ENCODE data around the gene OR14A2.
"Not testable (repeated sequence)": the region's sequence is repeated elsewhere in the genome, so short reads cannot be mapped to it uniquely, and the experiment has no call there.

OR14A2 gene

GRCh38 chr1:247721222-247721621 is 26.7 kb downstream of the OR14A2 start:
- no peaks in the 10 kb centered on the region for H3K36me3 ChIP-seq (ENCODE audit: insufficient read depth, low read length)
- H3K9me3 ChIP-seq (ENCODE audit: insufficient read depth, low read depth, low read length), result peaks cover 78% of the 10 kb centered on the region
- H3K4me3 ChIP-seq (ENCODE audit: low read length), result no peak overlapping the region
- no peak overlapping the region for H3K9ac ChIP-seq (ENCODE audit: low read depth, low read length)
- H3K27ac ChIP-seq (ENCODE audit: low read depth, low read length), result no peak overlapping the region
- H3K4me1 ChIP-seq (ENCODE audit: insufficient read depth, low read length), result no peaks in the 10 kb centered on the region
- 100% methylated on average over 3 of the region's 4 CpGs for WGBS
- no peaks in the 10 kb centered on the region for H3K27me3 ChIP-seq (ENCODE audit: insufficient read depth, low read length)

- no peak within 1 kb of the TSS for H3K27ac ChIP-seq (ENCODE audit: low read depth, low read length)
- H3K27me3 ChIP-seq (ENCODE audit: insufficient read depth, low read length), result no peaks in the 10 kb centered on the region
- H3K9ac ChIP-seq (ENCODE audit: low read depth, low read length), result no peak within 1 kb of the TSS
- 74% methylated on average over 2 of the region's 3 CpGs for WGBS
- H3K36me3 ChIP-seq (ENCODE audit: insufficient read depth, low read length), result no peaks in the 10 kb centered on the region
- peaks cover 74% of the 10 kb centered on the region for H3K9me3 ChIP-seq (ENCODE audit: insufficient read depth, low read depth, low read length)
- H3K4me1 ChIP-seq (ENCODE audit: insufficient read depth, low read length), result no peaks in the 10 kb centered on the region
- no peak within 1 kb of the TSS for H3K4me3 ChIP-seq (ENCODE audit: low read length)
Measured at GRCh38 chr1:247716546-247716945, 31.4 kb downstream of the OR14A2 start, which contains the start of gene OR6F1. Gene OR6F1 (minus strand): TSS chr1:247716646. CDS start chr1:247712755, 3,891 bp downstream.

GRCh38 chr1:247713753-247714152 is 34.2 kb downstream of the OR14A2 start:
- WGBS, result 92% methylated on average over 7 of the region's 7 CpGs
- peaks cover 65% of the 10 kb centered on the region for H3K9me3 ChIP-seq (ENCODE audit: insufficient read depth, low read depth, low read length)
- no peaks in the 10 kb centered on the region for H3K4me1 ChIP-seq (ENCODE audit: insufficient read depth, low read length)

GRCh38 chr1:247710681-247711080 is 37.3 kb downstream of the OR14A2 start:
- H3K27me3 ChIP-seq (ENCODE audit: insufficient read depth, low read length); H3K4me3 ChIP-seq (ENCODE audit: low read length); H3K36me3 ChIP-seq (ENCODE audit: insufficient read depth, low read length); H3K9ac ChIP-seq (ENCODE audit: low read depth, low read length); H3K27ac ChIP-seq (ENCODE audit: low read depth, low read length); H3K4me1 ChIP-seq (ENCODE audit: insufficient read depth, low read length): not testable (repeated sequence)
- H3K9me3 ChIP-seq (ENCODE audit: insufficient read depth, low read depth, low read length), result peaks cover 60% of the 10 kb centered on the region
- WGBS, result 88% methylated on average over 8 of the region's 8 CpGs

More at GRCh38 chr1:247713753-247714152, 34.2 kb downstream of the OR14A2 start:
- Histone ChIP-seq H3K27ac (ENCODE audit: low read depth, low read length) (no peak overlapping the region), H3K27me3 (ENCODE audit: insufficient read depth, low read length) (no peaks in the 10 kb centered on the region), H3K9ac (ENCODE audit: low read depth, low read length) (no peak overlapping the region), H3K36me3 (ENCODE audit: insufficient read depth, low read length) (no peaks in the 10 kb centered on the region), H3K4me3 (ENCODE audit: low read length) (no peak overlapping the region)

- Histone ChIP-seq H3K4me3 (ENCODE audit: low read length) (no peak overlapping the region), H3K27me3 (ENCODE audit: insufficient read depth, low read length) (no peaks in the 10 kb centered on the region), H3K9ac (ENCODE audit: low read depth, low read length) (no peak overlapping the region), H3K27ac (ENCODE audit: low read depth, low read length) (no peak overlapping the region), H3K9me3 (ENCODE audit: insufficient read depth, low read depth, low read length) (peaks cover 88% of the 10 kb centered on the region), H3K36me3 (ENCODE audit: insufficient read depth, low read length) (no peaks in the 10 kb centered on the region), H3K4me1 (ENCODE audit: insufficient read depth, low read length) (no peaks in the 10 kb centered on the region)
- 92% methylated on average over 1 of the region's 1 CpG for whole genome bisulfite sequencing
Measured at GRCh38 chr1:247701338-247701737, 46.6 kb downstream of the OR14A2 start.

- 27% methylated on average over 4 of the region's 7 CpGs for WGBS
- Histone ChIP-seq H3K4me1 (ENCODE audit: insufficient read depth, low read length) (no peaks in the 10 kb centered on the region), H3K9me3 (ENCODE audit: insufficient read depth, low read depth, low read length) (no peaks in the 10 kb centered on the region; the same call in 1 of the 2 replicates), H3K36me3 (ENCODE audit: insufficient read depth, low read length) (no peaks in the 10 kb centered on the region), H3K27ac (ENCODE audit: low read depth, low read length) (no peak overlapping the region), H3K4me3 (ENCODE audit: low read length) (no peak overlapping the region), H3K9ac (ENCODE audit: low read depth, low read length) (no peak overlapping the region), H3K27me3 (ENCODE audit: insufficient read depth, low read length) (no peaks in the 10 kb centered on the region)
Measured at GRCh38 chr1:247681288-247681897, 66.5 kb downstream of the OR14A2 start.

GRCh38 chr1:247680171-247680570 is 67.8 kb downstream of the OR14A2 start:
- no peak overlapping the region for H3K9ac ChIP-seq (ENCODE audit: low read depth, low read length)
- H3K27ac ChIP-seq (ENCODE audit: low read depth, low read length), result no peak overlapping the region
- no peaks in the 10 kb centered on the region; the same call in 1 of the 2 replicates for H3K9me3 ChIP-seq (ENCODE audit: insufficient read depth, low read depth, low read length)
- no peak overlapping the region for H3K4me3 ChIP-seq (ENCODE audit: low read length)
- H3K36me3 ChIP-seq (ENCODE audit: insufficient read depth, low read length), result no peaks in the 10 kb centered on the region
- H3K4me1 ChIP-seq (ENCODE audit: insufficient read depth, low read length), result no peaks in the 10 kb centered on the region
- H3K27me3 ChIP-seq (ENCODE audit: insufficient read depth, low read length), result no peaks in the 10 kb centered on the region
- WGBS, result 93% methylated on average over 4 of the region's 4 CpGs

- H3K9me3 ChIP-seq (ENCODE audit: insufficient read depth, low read depth, low read length), result no peaks in the 10 kb centered on the region; the same call in 1 of the 2 replicates
- no peaks in the 10 kb centered on the region for H3K36me3 ChIP-seq (ENCODE audit: insufficient read depth, low read length)
- 86% methylated on average over 1 of the region's 1 CpG for WGBS
- H3K27ac ChIP-seq (ENCODE audit: low read depth, low read length), result no peak within 1 kb of the TSS
- no peak within 1 kb of the TSS for H3K4me3 ChIP-seq (ENCODE audit: low read length)
- H3K9ac ChIP-seq (ENCODE audit: low read depth, low read length), result no peak within 1 kb of the TSS
- H3K27me3 ChIP-seq (ENCODE audit: insufficient read depth, low read length), result no peaks in the 10 kb centered on the region
- no peaks in the 10 kb centered on the region for H3K4me1 ChIP-seq (ENCODE audit: insufficient read depth, low read length)
Measured at GRCh38 chr1:247679639-247680038, 68.3 kb downstream of the OR14A2 start, which contains the start of gene OR13G1. Gene OR13G1 (minus strand): TSS chr1:247679739. CDS start chr1:247673041, 6,698 bp downstream.
